Neural progenitor cell (in vitro differentiated cells): ENCODE data around the gene LEKR1. TPM values are rescaled to one million over a fixed set of nuclear protein-coding genes. Genes with fewer than 3 reads are reported as not detected.

Experiments used
- DNase-seq: peaks from one replicate; pipeline ENCODE4 v3.0.0-alpha.2; 2016; ENCODE audit warnings: low spot score
- H2AFZ ChIP-seq: fragments of 200-600 bp; sonication (generic); replicated peaks from 2 replicates; pipeline ENCODE4 v1.6.1; 2016; ENCODE audit warnings: antibody characterized with exemption
- H3F3A ChIP-seq: fragments of 200-600 bp; sonication (generic); 2 replicates; pipeline ENCODE4 v1.6.1; 2016; ENCODE audit warnings: antibody characterized with exemption, low read depth
- H3K27ac ChIP-seq: fragments of 200-600 bp; sonication (generic); 2 replicates; pipeline ENCODE4 v1.5.1; 2016; ENCODE audit warnings: mild to moderate bottlenecking
- H3K27me3 ChIP-seq: fragments of 200-600 bp; sonication (generic); 2 replicates; pipeline ENCODE4 v1.6.1; 2016; ENCODE audit warnings: mild to moderate bottlenecking, moderate library complexity
- H3K36me3 ChIP-seq: fragments of 200-600 bp; sonication (generic); 2 replicates; pipeline ENCODE4 v1.5.1; 2016
- H3K4me1 ChIP-seq: fragments of 200-600 bp; sonication (generic); 2 replicates; pipeline ENCODE4 v1.6.1; 2016; ENCODE audit warnings: mixed run types
- H3K4me2 ChIP-seq: fragments of 200-600 bp; sonication (generic); 2 replicates; pipeline ENCODE4 v1.6.1; 2016
- H3K4me3 ChIP-seq: fragments of 200-600 bp; sonication (generic); 2 replicates; pipeline ENCODE4 v1.5.1; 2016
- H3K79me2 ChIP-seq: fragments of 200-600 bp; sonication (generic); 2 replicates; pipeline ENCODE4 v1.6.1; 2016; ENCODE audit warnings: low read depth
- H3K9ac ChIP-seq: fragments of 200-600 bp; sonication (generic); 2 replicates; pipeline ENCODE4 v1.6.1; 2016
- H3K9me3 ChIP-seq: fragments of 200-600 bp; sonication (generic); 2 replicates; pipeline ENCODE4 v1.5.1; 2016; ENCODE audit warnings: low read depth
- H4K20me1 ChIP-seq: fragments of 200-600 bp; sonication (generic); 2 replicates; pipeline ENCODE4 v1.6.1; 2016; ENCODE audit warnings: low read depth
- H3K27ac Mint-ChIP-seq: 3 replicates; pipeline ENCODE4 v1.8.0; 2021; ENCODE audit warnings: mixed read lengths
- H3K27me3 Mint-ChIP-seq: 2 replicates; pipeline ENCODE4 v1.8.0; 2022; ENCODE audit warnings: low read depth, mild to moderate bottlenecking, inconsistent platforms, moderate library complexity, mixed read lengths; ENCODE audit not compliant: insufficient read depth
- H3K36me3 Mint-ChIP-seq: 3 replicates; pipeline ENCODE4 v1.8.0; 2021; ENCODE audit warnings: mixed read lengths
- H3K4me1 Mint-ChIP-seq: 3 replicates; pipeline ENCODE4 v1.8.0; 2021; ENCODE audit warnings: mixed read lengths
- H3K4me3 Mint-ChIP-seq: 3 replicates; pipeline ENCODE4 v1.8.0; 2021; ENCODE audit warnings: mild to moderate bottlenecking, moderate library complexity, mixed read lengths
- H3K9me3 Mint-ChIP-seq: 3 replicates; pipeline ENCODE4 v1.8.0; 2020; ENCODE audit warnings: mixed read lengths
- CTCF ChIP-seq: fragments of 200-600 bp; sonication (generic); IDR thresholded peaks from 2 replicates; pipeline ENCODE4 v1.5.1; 2017; ENCODE audit warnings: antibody characterized with exemption, mild to moderate bottlenecking
- EZH2 ChIP-seq: fragments of 200-600 bp; sonication (generic); IDR thresholded peaks from 2 replicates; pipeline ENCODE4 v1.6.1; 2017; ENCODE audit warnings: antibody characterized with exemption, mild to moderate bottlenecking, moderate library complexity
- EZH2phosphoT487 ChIP-seq: fragments of 200-600 bp; sonication (generic); IDR thresholded peaks from 2 replicates; pipeline ENCODE4 v1.6.1; 2017; ENCODE audit warnings: antibody characterized with exemption
- total RNA-seq: library from RNA; depleted of rRNA; stranded (reverse); fragments of >200 nt; gene quantifications from 2 replicates; pipeline ENCODE4 v1.2.3, GENCODE V29; 2015; ENCODE audit warnings: low replicate concordance

The LEKR1 gene
- total RNA-seq, 1 donor from 2014 or later: 1.9 TPM

GRCh38 chr3:157067114-157067513 lies 241.0 kb downstream of the LEKR1 start:
- H2AFZ ChIP-seq: no peak overlapping the region

GRCh38 chr3:157069406-157069805 lies 243.3 kb downstream of the LEKR1 start:
- H3K4me2 ChIP-seq: no peak overlapping the region

More at GRCh38 chr3:157067114-157067513, 241.0 kb downstream of the LEKR1 start:
- Mint-ChIP-seq H3K27me3 (peaks cover 7% of the 10 kb centered on the region), H3K27ac (peak overlapping the region; percentile 82), H3K9me3 (peaks cover 6% of the 10 kb centered on the region), H3K4me1 (peaks cover 51% of the 10 kb centered on the region), H3K4me3 (no peak overlapping the region), H3K36me3 (no peaks in the 10 kb centered on the region)
- Histone ChIP-seq H3F3A (no peaks in the 10 kb centered on the region), H3K27ac (no peak overlapping the region), H3K27me3 (peaks cover 50% of the 10 kb centered on the region), H3K4me1 (peaks cover 14% of the 10 kb centered on the region), H4K20me1 (no peaks in the 10 kb centered on the region), H3K4me3 (no peak overlapping the region), H3K79me2 (no peaks in the 10 kb centered on the region), H3K9me3 (no peaks in the 10 kb centered on the region), H3K36me3 (no peaks in the 10 kb centered on the region), H3K9ac (no peak overlapping the region), H3K4me2 (no peak overlapping the region)
- TF ChIP-seq CTCF: no peak
- no peak for TF ChIP-seq EZH2phosphoT487
- TF ChIP-seq EZH2: no peak
- DNase-seq: no peak

GRCh38 chr3:157069846-157070677 lies 243.9 kb downstream of the LEKR1 start:
- DNase-seq: no peak
- peaks cover 2% of the 10 kb centered on the region for H3K36me3 Mint-ChIP-seq

More at GRCh38 chr3:157069406-157069805, 243.3 kb downstream of the LEKR1 start:
- H3K9ac ChIP-seq: no peak overlapping the region
- H3K36me3 Mint-ChIP-seq: no peaks in the 10 kb centered on the region
- DNase-seq: no peak
- no peak overlapping the region for H3K4me3 Mint-ChIP-seq
- no peaks in the 10 kb centered on the region for H3F3A ChIP-seq
- H3K4me1 Mint-ChIP-seq: peaks cover 38% of the 10 kb centered on the region
- H2AFZ ChIP-seq: no peak overlapping the region
- no peaks in the 10 kb centered on the region for H3K79me2 ChIP-seq
- peaks cover 10% of the 10 kb centered on the region for H3K27me3 Mint-ChIP-seq
- no peak for TF ChIP-seq EZH2phosphoT487
- no peak for TF ChIP-seq CTCF
- no peak for TF ChIP-seq EZH2
- peaks cover 3% of the 10 kb centered on the region for H3K9me3 Mint-ChIP-seq
- no peak overlapping the region for H3K27ac Mint-ChIP-seq
- H3K4me3 ChIP-seq: no peak overlapping the region
- H3K36me3 ChIP-seq: no peaks in the 10 kb centered on the region
- H3K27me3 ChIP-seq: peaks cover 34% of the 10 kb centered on the region
- H4K20me1 ChIP-seq: no peaks in the 10 kb centered on the region
- H3K4me1 ChIP-seq: peaks cover 14% of the 10 kb centered on the region
- no peak overlapping the region for H3K27ac ChIP-seq
- no peaks in the 10 kb centered on the region for H3K9me3 ChIP-seq

More at GRCh38 chr3:157069846-157070677, 243.9 kb downstream of the LEKR1 start:
- H3K4me1 Mint-ChIP-seq: peaks cover 31% of the 10 kb centered on the region
- H3K4me1 ChIP-seq: peaks cover 10% of the 10 kb centered on the region
- no peak overlapping the region for H3K27ac Mint-ChIP-seq
- H3K27me3 Mint-ChIP-seq: peaks cover 10% of the 10 kb centered on the region
- no peak overlapping the region for H2AFZ ChIP-seq
- no peaks in the 10 kb centered on the region for H3K79me2 ChIP-seq
- H3K27me3 ChIP-seq: peaks cover 28% of the 10 kb centered on the region
- TF ChIP-seq CTCF (no peak), EZH2phosphoT487 (no peak), EZH2 (no peak)
- no peaks in the 10 kb centered on the region for H3K36me3 ChIP-seq
- H3K4me2 ChIP-seq: no peak overlapping the region
- H3K9ac ChIP-seq: no peak overlapping the region
- H3K9me3 ChIP-seq: no peaks in the 10 kb centered on the region
- no peaks in the 10 kb centered on the region for H3F3A ChIP-seq
- no peak overlapping the region for H3K4me3 Mint-ChIP-seq
- H3K27ac ChIP-seq: no peak overlapping the region
- H3K4me3 ChIP-seq: no peak overlapping the region
- no peaks in the 10 kb centered on the region for H4K20me1 ChIP-seq
- H3K9me3 Mint-ChIP-seq: peaks cover 3% of the 10 kb centered on the region
